DMS114 treated with DMSO at 0.1 percent for 48 hours (cell line): Measurements from ENCODE around the gene DUSP8.

Experiments
- DNase-seq: peaks from one replicate; lab custom pipeline; 2025; ENCODE audit not compliant: unreplicated experiment; lab: John Stamatoyannopoulos, UW

The DUSP8 gene

DNA sequence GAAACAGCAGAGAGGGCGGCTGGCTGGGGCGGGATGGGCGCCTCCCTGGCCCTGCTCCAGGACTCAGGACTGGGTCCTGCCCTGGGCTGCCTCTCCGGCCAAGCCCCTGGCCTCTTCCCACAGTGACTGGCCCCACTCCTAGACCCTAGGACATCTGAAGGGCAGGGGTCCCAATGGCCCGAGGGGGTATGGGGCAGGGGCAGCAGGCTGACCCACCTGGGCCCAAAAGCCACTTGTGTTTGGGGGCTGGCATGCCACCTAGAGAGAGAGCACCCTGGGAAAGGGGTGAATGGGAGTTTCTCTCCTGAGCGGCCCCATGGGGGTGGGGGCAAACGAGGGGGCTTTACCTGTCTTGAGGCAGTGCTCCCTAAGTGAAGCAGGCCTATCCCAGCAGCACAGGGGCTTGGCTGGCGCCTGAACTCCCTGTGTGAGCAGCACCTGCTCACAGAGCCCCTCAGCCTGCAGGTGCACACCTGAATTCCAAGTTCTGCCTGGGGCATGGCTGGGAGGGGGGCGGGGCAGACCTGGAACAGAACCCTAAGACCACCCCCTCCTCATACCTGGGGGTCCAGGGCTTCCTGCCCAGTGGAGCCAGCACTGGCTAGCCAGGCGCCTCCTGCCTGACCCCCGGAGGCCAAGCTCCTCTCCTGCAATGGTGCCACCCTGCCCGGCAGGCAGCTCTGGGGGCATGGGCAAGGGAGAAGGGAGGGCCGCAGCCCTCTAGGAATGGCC lies 16.9 kb downstream of the DUSP8 start:
- DNase-seq: no peak

DNA sequence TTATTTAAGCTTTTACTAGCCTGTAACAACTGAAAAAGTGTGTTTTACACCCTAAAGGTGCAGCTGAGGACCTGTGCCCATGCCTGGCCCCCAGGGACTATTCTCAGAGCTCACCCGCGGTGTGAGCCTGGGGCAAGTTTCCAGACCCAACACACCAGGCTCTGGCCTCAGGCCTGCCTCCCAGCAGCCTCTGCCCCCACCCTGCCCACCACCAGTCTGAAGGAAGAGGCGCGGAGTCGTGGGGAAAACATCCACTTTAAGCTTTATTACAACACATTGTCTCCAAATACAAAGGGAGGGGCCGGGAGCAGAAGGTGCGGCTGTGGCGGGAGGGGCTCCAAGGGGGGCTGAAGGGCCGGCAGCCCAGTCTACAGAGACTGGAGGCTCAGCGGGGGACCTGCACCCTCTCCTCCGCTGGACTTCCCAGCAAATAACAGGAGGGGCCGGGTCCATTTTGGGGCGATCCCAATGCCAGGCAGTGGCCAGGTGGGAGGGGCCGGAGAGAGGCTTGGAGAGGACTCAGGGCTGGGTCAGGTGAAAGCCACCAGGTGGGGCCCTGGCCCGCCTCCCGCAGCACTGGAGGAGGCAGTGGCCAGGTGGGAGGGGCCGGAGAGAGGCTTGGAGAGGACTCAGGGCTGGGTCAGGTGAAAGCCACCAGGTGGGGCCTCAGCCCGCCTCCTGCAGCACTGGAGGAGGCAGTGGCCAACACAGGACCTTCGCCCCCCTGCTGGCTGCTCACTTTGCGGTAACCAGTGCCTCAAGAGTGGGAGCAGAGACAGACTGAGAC lies 18.1 kb downstream of the DUSP8 start:
- no peak for DNase-seq

DNA sequence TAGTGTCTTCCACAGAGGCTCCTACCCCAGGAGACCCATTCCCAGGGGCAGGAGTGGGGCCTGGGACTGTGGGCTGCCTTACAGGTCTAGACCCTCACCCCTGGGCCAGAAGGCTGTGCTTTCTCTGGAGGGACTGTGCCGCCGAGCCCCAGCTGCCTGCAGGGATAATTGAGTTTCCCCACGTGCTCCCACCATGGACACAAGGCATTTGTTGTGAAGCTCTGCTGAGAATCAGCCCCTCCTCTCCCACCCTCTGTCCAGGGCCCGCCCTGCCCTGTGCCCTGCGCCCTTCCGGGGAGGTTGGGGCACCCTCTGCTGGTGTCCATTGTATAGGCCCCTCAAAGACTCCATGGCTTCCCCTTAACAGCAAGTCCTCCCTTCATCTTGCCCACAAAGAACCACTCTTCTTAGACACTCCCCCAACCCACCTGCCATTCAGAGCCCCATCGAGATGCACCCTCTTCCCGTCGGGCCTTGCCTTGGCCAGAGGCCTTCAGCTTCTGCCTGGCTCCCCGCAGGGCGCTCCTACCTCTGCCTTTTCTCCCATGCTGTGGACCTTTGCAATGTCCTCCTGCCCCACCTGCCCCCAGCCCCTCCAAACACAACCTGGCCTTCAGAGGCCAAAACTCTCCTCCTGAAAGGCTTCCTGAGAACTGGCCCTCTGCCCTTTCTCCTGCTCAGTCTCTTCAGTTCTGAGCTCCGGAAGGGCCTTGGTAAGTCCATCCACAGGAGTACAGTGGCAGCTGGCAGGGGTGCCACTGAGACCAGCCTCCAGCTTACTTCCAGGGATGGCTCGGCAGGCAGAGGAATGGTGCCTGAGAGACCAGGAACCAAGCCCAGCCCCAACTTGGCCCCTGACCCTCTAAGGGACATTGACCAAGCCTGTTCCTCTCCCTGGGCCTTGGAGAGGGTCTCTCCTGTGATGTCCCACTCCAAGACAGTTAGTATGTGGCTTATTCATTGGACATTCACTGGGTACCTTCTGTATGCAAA lies 22.4 kb downstream of the DUSP8 start:
- no peak for DNase-seq

DNA sequence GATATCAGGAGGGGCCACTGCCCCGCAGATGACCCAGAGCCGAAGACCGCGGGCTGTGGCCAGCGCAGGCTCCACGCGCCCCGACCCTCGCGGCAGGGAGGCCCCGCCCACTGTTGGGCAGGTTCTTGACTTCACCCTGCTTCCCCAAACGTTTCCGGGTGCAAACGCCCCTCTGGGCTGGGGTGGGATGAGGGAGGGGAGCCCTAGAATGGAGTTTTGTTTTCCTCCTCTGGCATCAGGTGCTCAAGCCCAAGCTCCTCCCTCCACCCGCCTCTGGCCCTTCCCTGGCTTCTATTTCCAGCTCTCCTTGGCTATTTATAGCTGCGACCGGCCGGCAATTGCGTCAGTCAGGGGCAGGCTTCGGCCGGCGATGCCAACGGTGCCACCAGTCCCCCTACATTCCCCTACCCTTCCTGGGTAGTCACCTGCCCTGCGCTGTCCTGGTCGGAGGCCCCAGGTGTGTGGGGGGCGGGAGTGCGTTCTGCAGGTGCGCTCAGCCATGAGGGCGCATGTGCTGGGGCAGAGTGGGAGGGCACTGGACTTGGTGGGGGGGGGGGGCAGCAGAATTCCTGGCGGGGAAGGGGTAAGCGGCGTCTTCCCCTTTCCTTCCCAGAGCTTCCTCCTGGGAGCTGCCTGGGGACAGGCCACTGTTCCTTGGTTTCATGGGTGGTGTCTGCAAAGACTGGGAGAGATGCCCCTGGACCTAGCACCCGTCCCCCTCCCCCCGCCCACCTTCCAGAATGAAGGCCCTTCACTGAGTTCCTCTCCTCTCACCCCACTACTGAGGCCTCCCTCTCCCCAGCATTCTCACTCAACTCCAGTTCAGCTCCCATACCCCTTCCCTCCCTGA lies 23.6 kb downstream of the DUSP8 start:
- DNase-seq: no peak

DNA sequence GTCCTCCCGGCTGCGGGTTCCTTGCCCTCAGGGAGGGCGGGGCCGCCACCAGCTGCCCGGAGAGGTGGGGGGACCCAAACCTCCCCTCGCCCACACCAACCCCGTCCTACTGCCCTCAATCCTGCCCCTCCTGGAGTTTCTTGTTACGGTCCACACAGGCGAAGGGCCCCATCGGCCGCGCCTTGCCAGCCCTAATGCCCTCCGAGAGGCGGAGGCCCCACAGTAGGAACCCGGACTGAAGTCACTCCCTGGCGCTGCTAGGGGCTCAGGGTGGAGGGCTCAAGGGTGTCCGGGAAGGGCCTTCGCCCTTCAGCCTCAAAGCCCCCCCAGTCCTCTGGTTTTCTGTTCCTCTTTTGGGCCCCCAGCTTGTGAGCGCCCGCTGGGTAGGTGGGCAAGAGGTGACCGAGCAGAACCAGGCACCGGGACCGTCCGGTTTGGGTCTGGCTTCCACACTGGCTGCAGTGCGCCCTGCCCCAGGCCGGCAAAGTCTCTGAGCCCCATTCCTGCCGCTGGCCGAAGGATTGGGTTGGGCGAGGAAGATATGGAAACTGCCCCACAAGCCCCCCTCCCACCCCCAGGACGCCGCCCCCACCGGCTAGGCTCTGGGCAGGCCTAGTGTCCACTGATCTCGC lies 24.5 kb downstream of the DUSP8 start:
- no peak for DNase-seq

DNA sequence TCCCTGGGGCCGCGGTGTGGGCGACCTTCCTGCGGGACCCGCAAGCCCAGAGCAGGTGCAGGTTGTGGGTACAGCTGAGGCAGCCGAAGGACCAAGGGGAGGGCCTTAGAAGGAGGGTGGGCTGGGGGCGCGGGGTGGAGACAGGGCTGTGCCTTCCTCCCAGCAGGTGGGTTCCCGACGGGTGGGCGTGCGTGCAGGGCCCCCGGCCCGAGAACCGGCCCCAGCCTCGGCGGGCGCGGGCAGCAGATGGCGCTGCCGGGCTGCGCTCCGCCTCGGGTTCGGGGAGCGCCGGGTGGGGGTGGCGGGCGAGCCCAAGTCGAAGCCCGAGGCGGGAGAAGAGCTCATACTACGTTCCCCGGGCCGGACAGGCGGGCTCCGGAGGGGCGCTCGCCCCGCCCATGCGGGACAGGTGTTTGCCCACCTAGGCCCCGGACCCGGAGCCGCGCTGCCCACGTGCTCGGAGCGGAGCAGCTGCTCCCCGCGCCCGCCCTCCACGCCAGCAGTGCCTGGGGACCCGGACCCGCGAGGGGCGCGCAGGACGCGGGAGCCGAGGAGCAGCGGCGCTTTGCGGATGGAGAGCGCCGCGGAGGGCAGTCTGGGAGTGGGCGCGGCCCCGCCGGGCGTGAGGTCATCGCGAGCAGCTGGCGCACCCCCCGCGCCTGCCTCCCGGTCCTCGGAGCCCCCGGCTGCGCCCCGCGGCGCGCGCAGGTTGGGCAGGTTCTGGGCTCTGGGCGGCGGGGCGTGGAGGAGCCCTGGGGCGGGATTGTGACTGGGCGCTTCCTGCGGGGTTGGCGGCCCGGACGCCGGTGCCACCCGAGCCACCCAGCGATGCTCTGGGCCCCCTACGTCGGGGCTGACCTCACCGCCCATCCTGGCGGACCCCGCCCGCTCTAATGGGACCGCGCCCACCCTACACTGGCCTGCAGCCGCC lies 25.3 kb downstream of the DUSP8 start:
- DNase-seq: no peak

DNA sequence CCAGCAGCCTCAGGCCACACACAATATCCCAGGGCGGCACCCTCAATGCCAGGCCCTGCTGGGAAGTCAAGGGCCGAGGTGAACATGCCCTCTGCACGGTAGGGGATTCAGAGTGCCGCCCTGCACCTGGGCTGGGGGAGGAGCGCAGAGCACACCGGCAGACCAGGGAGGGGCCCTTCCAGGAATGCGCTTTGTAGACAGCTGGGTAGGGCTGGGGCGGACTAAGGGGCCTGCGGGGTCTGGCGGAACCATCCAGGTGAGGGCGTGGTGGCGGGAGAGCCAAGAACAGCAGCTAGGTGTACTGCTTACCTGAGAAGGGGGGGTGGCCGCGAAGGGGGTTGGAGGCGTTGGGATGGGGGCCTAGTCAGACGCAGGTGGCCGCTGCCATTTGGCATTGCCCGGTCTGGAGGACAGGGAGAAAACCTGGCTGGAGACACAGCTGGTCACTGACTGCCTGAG lies 26.0 kb downstream of the DUSP8 start:
- no peak for DNase-seq

DNA sequence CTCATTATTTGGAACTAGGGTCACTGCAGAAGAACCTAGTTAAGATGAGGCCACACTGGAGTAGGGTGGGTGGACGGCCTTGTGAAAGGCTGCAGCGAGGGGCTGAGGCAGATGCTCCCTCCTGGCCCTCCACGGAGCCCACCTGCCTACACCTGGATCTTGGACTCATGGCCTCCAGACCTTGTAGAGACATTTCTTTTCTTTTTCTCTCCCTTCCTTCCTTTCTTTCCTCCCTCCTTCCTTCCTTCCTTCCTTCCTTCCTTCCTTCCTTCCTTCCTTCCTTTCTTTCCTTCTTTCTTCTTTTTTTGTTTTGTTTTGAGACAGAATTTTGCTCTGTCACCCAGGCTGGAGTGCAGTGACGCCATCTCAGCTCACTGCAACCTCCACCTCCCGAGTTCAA lies 26.6 kb downstream of the DUSP8 start:
- no peak for DNase-seq

DNA sequence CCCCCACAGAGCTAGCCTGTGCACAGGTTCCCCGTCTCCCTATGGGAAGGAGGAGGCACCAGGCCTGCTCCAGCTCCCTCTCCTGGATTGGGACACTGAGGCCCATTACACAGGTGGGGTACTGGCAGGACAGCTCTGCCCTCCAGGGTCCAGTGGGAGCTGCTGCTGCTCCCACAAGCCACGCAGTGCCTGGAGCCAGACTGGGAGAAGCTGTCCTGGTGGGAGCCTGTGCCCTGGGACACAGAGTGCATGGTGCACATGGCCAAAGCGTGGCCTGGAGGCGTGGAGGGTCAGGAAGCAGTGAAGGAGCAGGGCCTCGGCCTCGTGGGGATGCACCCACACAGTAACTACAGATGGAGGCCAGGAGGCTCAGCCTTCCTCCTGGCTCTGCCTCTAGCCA lies 27.5 kb downstream of the DUSP8 start:
- DNase-seq: no peak

DNA sequence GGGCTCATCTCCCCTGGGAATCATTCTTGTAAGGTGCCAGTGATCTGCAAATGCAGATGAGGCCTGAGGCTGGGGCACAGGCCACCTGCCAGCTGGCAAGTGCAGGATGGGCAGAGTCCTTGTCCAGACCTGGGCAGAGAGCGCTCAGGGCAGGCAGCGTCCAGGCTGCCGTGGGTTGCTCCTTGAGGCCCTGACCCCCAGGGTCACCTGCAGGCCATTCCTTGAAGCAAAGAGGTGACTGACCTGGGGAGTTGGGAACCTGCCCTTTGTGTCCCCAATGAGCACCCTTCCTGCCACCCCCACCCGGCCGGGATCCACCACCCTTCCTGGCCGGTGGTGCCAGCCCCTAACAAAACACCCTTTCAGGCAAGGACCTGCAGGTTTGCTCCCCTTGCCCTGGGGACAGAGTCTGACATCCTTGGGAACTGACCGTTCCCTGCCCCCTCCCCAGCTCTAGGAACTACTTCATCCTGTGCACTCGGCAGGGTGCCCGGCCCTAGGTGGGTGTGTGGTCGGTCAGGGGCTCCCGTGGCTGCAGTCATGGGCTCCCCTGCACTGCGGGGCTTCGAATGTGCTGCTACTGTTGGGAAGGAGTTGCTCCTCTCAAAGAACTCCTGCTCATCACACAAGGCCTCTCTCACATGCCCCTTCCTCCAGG lies 28.3 kb downstream of the DUSP8 start:
- DNase-seq: no peak

DNA sequence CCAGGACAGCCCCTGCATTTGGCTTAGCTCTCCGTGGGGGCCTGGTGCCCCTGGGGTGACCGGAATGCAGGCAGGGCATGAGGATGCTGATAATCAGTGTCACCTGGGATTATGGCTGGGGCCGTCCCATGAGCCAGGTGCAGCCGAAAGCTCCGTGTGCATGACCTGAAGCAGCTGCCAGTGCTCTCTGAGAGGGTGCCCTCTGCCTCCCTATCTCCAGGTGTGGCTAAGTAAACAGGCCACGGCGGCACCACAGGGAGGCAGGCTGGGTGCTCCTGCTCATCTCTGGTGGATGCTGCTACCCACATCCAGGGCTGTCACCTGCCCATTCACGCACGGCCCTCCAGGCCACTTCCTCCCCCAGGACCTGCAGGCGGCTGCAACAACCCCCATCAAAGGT lies 29.8 kb downstream of the DUSP8 start:
- DNase-seq: no peak

DNA sequence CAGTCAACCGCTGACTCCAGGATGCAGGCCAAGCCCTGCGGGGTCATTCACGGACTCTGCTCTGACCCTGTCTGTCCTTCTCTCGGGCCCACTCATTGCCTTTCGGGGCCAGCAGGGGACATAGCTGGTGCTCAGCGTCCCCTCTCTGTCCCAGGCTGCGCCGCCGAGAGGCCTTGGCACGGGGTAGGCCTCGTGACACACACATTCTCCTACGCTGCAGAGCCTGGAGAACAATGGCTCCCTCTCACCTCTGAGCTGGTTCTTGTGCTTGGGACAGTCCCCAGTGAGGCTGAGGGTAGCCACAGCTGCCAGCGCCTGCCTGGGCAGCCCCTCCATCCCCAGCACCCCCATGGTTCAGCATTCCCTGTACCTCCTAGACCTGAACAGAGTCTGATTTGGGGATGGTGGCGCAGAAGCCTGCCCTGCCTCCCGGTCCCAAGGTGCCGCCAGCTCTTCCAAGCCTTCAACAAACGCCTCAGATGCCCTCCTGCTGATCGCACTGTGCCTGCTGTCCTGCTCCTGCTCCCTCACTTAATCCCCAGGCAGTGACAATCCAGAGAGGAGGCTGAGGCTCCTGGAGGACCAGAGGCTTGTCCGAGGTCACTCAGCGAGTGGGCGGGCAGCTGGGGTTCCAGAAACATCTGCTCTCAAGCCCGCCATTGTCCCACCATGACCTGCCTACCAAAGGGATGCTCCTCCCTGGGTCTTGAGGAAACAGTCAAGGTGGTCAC lies 30.4 kb downstream of the DUSP8 start:
- no peak for DNase-seq

DNA sequence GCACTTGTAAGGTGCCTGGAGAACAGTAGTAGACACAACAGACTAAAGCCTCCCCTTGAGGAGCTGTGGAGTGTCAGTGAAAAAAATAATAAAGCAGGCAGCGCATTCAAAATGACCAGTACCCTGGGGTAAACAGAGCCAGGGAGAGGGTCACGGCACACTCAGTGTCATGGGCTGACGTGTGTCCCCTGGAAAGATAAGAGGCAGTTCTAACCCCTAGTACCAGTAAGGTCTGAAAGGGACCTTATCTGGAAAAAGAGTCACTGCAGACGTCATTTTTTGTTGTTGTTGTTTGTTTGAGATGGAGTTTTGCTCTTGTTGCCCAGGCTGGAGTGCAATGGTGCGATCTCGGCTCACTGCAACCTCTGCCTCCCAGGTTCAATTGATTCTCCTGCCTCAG lies 32.0 kb downstream of the DUSP8 start:
- DNase-seq: no peak

DNA sequence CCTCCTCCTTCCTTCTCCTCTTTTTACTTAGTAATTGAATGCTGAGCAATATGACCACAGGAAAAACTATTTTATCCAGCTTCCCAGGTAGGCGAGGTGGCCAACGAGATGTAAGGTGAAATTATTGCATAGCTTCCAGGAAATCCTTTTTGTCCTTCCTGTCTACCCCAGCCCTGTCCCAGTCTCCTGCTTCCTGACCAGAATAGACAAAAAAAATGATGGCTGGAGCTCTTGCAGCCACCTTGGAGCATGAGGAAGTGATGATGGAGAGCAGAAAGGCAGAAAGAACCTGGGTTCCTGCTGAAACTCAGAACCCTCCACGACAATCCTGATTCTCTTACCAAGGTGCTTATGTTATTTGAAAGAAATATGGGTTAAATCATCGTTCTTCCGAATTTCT lies 33.9 kb downstream of the DUSP8 start:
- DNase-seq: no peak

DNA sequence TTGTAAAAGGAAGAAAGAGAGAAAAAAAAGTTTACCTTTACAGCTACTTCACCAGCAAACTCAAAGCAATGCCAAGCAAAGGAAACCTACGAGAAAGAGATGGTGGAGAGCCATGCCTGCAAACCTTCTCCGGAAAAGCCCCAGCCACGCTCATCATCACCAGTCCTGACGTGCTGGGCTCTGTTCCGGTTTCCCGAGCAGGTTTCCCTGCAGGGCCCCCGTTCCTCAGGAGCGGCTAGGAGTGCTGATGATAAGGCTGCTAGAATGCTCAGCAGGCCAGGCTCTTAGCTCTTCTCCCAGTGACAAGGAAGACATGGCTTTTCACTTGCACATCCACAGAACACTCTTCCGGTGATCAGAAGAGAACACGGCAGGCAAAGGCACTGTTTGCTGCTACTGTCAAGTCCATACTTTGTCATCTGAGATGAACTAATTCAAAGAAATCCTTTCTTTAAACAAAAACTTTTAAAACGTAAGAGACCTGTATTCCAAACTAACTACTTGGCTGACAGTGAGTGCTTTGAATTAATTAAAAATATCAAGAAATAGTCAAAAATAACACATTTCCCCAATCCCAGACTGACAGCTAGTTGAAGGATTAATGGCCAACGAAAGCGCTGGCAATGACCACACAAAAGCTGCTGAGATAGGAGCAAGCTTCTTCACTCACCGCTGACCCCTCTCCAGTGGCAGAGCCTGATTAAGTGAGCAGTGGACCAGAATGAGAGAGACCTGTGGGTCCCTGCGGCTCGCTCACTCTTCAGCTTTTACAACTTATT lies 35.8 kb downstream of the DUSP8 start:
- DNase-seq: no peak

DNA sequence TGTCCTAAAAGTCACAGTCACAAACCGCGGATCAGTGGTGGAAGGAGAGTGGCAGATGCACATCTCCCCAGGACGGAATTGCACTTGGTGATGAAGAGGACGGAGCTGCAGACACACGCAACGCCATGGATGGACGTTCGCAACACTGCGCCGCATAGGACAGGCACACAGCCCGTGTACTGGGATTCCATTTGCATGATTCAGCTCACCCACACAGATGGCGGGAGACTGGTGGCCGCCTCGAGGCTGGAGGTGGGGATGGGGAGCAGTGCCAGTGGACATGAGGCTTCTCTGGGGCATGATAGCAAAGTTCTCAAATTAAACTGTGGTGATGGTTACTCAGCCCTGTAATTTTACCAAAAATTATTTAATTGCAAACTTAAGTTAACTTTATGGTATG lies 37.4 kb downstream of the DUSP8 start:
- no peak for DNase-seq

DNA sequence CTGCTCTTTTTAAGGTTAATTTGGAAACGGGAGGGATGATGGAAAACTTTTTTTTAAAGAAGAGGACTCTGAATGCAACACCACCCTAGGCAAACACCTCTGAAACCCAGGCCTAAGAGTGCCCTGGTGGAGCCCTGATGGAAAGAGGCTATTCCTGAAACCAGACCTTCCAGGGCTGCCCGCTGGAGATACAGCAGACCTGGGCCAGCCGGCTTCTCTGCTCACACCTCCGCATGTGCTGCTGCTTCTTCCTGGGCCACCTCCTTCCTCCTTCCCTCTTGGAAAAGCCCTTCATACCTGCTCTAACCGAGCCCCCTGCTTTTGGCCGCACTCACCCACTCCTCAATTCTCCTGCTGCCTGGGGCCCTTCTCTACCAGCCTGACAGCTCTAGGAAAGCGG lies 37.9 kb downstream of the DUSP8 start:
- DNase-seq: no peak
